Endothelial cell of umbilical vein (primary cell): ENCODE data around the gene ATP1B3.

ENCODE experiments used
- EZH2 ChIP-seq: IDR thresholded peaks from 2 replicates; pipeline ENCODE4 v1.6.1; 2012; ENCODE audit warnings: borderline replicate concordance, low read depth, mild to moderate bottlenecking, moderate library complexity, low read length, inconsistent platforms; ENCODE audit not compliant: severe bottlenecking
- FOS ChIP-seq: IDR thresholded peaks from 2 replicates; pipeline ENCODE4 v1.6.1; 2011; ENCODE audit warnings: mild to moderate bottlenecking, low read length, moderate library complexity, borderline replicate concordance; ENCODE audit not compliant: insufficient read depth
- JUN ChIP-seq: IDR thresholded peaks from 2 replicates; pipeline ENCODE4 v1.6.1; 2011; ENCODE audit warnings: borderline replicate concordance, low read depth; ENCODE audit not compliant: insufficient read length, insufficient read depth
- MAX ChIP-seq: IDR thresholded peaks from 2 replicates; pipeline ENCODE4 v1.6.1; 2011; ENCODE audit not compliant: insufficient read depth, insufficient read length
- MYC ChIP-seq: IDR thresholded peaks from one replicate; pipeline ENCODE4 v1.6.1; 2011; ENCODE audit warnings: mild to moderate bottlenecking, low read depth, low read length
- POLR2A ChIP-seq: IDR thresholded peaks from 2 replicates; pipeline ENCODE4 v1.6.1; 2012; ENCODE audit warnings: low read depth, mild to moderate bottlenecking, control low read depth, low read length
- POLR2AphosphoS5 ChIP-seq: IDR thresholded peaks from 2 replicates; pipeline ENCODE4 v1.6.1; 2012; ENCODE audit warnings: low read depth, mild to moderate bottlenecking, control low read depth, low read length, moderate library complexity; ENCODE audit not compliant: insufficient read depth
- TF ChIP-seq, protein P1 (sequence below), 2 donors: IDR thresholded peaks; 1 replicate in 1 of 2; 2 replicates in 1 of 2; pipeline ENCODE4 v1.5.1; 2011; ENCODE audit warnings: low read length in 2 of 2, mild to moderate bottlenecking in 2 of 2, moderate library complexity in 2 of 2, control low read depth in 1 of 2, inconsistent platforms in 1 of 2, low read depth in 1 of 2; ENCODE audit not compliant: insufficient read depth in 1 of 2; ENCODE audit errors: extremely low read depth in 1 of 2

GRCh38 chr3:141895731-141896130 lies 19.3 kb downstream of the ATP1B3 start:
- TF ChIP-seq, protein P1, sequence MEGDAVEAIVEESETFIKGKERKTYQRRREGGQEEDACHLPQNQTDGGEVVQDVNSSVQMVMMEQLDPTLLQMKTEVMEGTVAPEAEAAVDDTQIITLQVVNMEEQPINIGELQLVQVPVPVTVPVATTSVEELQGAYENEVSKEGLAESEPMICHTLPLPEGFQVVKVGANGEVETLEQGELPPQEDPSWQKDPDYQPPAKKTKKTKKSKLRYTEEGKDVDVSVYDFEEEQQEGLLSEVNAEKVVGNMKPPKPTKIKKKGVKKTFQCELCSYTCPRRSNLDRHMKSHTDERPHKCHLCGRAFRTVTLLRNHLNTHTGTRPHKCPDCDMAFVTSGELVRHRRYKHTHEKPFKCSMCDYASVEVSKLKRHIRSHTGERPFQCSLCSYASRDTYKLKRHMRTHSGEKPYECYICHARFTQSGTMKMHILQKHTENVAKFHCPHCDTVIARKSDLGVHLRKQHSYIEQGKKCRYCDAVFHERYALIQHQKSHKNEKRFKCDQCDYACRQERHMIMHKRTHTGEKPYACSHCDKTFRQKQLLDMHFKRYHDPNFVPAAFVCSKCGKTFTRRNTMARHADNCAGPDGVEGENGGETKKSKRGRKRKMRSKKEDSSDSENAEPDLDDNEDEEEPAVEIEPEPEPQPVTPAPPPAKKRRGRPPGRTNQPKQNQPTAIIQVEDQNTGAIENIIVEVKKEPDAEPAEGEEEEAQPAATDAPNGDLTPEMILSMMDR (IDR thresholded peaks at IDR 0.05; ENCODE audit: extremely low read depth in 1 of 2, insufficient read depth in 1 of 2, low read depth in 1 of 2, low read length in 2 of 2), result no peak
- no peak for TF ChIP-seq POLR2A
- no peak for TF ChIP-seq POLR2AphosphoS5
- no peak for TF ChIP-seq FOS
- TF ChIP-seq JUN, result no peak
- TF ChIP-seq EZH2, result no peak
- no peak for TF ChIP-seq MYC
- TF ChIP-seq MAX, result no peak
